PC-3 (cell line): ENCODE measurements around the gene TRIM44. TPM values are rescaled to one million over a fixed set of nuclear protein-coding genes. Genes with fewer than 3 reads are reported as not detected.
A peak's percentile ranks its signal among the peaks of the same experiment; 100 is the strongest.

Experiments
- ATAC-seq: fragments of 200-7000 bp; cut with Tn5 transposase; 2 replicates; pipeline ENCODE4 v1.9.1; 2020; ENCODE audit warnings: mild to moderate bottlenecking, moderate library complexity
- BruUV-seq: library from RNA; stranded (reverse); fragments of 400-500 nt; replicated peaks from 2 replicates; lab custom pipeline; 2021; lab: Mats Ljungman, UMichigan
- CTCF ChIA-PET: fragments of 300-600 bp; sonication (Branson Sonifier 250); formaldehyde crosslinking; loops from one replicate; lab custom pipeline; 2022; ENCODE audit warnings: antibody characterized with exemption; lab: Charles Lee
- POLR2A ChIA-PET: fragments of 300-600 bp; sonication (Branson Sonifier 250); formaldehyde crosslinking; loops from one replicate; lab custom pipeline; 2022; ENCODE audit warnings: antibody characterized with exemption; ENCODE audit not compliant: unreplicated experiment; lab: Charles Lee
- DNase-seq: peaks from one replicate; pipeline ENCODE4 v3.0.0-alpha.2; 2015
- H2AFZ ChIP-seq: fragments of 300-600 bp; sonication (generic); 2 replicates; pipeline ENCODE4 v1.6.0; 2016; ENCODE audit warnings: antibody characterized with exemption, low read length
- H3F3A ChIP-seq: fragments of 300-600 bp; sonication (generic); one replicate; pipeline ENCODE4 v1.6.0; 2017; ENCODE audit warnings: antibody characterized with exemption, low read length, control low read depth, mild to moderate bottlenecking; ENCODE audit not compliant: unreplicated experiment
- H3K27ac ChIP-seq: fragments of 300-600 bp; sonication (generic); 2 replicates; pipeline ENCODE4 v1.5.1; 2016; ENCODE audit warnings: mild to moderate bottlenecking, low read length
- H3K27me3 ChIP-seq: fragments of 300-600 bp; sonication (generic); 2 replicates; pipeline ENCODE4 v1.6.1; 2016; ENCODE audit warnings: low read length, mixed read lengths
- H3K36me3 ChIP-seq: fragments of 300-600 bp; sonication (generic); 2 replicates; pipeline ENCODE4 v1.6.1; 2016; ENCODE audit warnings: low read depth, mixed run types, low read length, mixed read lengths
- H3K4me1 ChIP-seq: fragments of 300-600 bp; sonication (generic); 2 replicates; pipeline ENCODE4 v1.5.1; 2016; ENCODE audit warnings: low read length; ENCODE audit not compliant: insufficient read depth
- H3K4me2 ChIP-seq: fragments of 300-600 bp; sonication (generic); 2 replicates; pipeline ENCODE4 v1.6.0; 2016; ENCODE audit warnings: low read length
- H3K4me3 ChIP-seq: fragments of 300-600 bp; sonication (generic); 2 replicates; pipeline ENCODE4 v1.5.1; 2016; ENCODE audit warnings: mild to moderate bottlenecking, low read length, mixed read lengths
- H3K79me2 ChIP-seq: fragments of 300-600 bp; sonication (generic); 2 replicates; pipeline ENCODE4 v1.6.1; 2017; ENCODE audit warnings: low read length, mixed read lengths
- H3K9ac ChIP-seq: fragments of 300-600 bp; sonication (generic); 2 replicates; pipeline ENCODE4 v1.6.0; 2016; ENCODE audit warnings: mild to moderate bottlenecking, low read length
- H3K9me2 ChIP-seq: fragments of 300-600 bp; sonication (generic); replicated peaks from 2 replicates; pipeline ENCODE4 v1.6.1; 2016; ENCODE audit warnings: mixed run types, low read length, mixed read lengths
- H3K9me3 ChIP-seq: fragments of 300-600 bp; sonication (generic); 2 replicates; pipeline ENCODE4 v1.6.1; 2016; ENCODE audit warnings: low read length, mixed read lengths
- H4K20me1 ChIP-seq: fragments of 300-600 bp; sonication (generic); 2 replicates; pipeline ENCODE4 v1.6.1; 2016; ENCODE audit warnings: low read length, mixed read lengths
- CTCF ChIP-seq: fragments of 300-600 bp; sonication (generic); conservative IDR thresholded peaks from 2 replicates; pipeline ENCODE4 v1.5.1; 2017; ENCODE audit warnings: antibody characterized with exemption, low read depth, mild to moderate bottlenecking, low read length
- EZH2 ChIP-seq: fragments of 300-600 bp; sonication (generic); IDR thresholded peaks from one replicate; pipeline ENCODE4 v1.6.1; 2017; ENCODE audit warnings: antibody characterized with exemption, mild to moderate bottlenecking, low read length; ENCODE audit not compliant: unreplicated experiment
- EZH2phosphoT487 ChIP-seq: fragments of 300-600 bp; sonication (generic); IDR thresholded peaks from 2 replicates; pipeline ENCODE4 v1.6.1; 2018; ENCODE audit warnings: mild to moderate bottlenecking, antibody characterized with exemption, low read length, borderline replicate concordance
- intact Hi-C: fragments of 100-400 bp; cut with micrococcal nuclease; formaldehyde crosslinking; loops from 2 replicates; pipeline ENCODE4 v1.9.0; 2023
- total RNA-seq: library from RNA; depleted of rRNA; stranded (reverse); fragments of >200 nt; gene quantifications from 2 replicates; pipeline ENCODE4 v1.2.3, GENCODE V29; 2014

TRIM44 gene
- total RNA-seq, 1 experiment from 2014 or later = 14.0 TPM

GRCh38 chr11:35792846-35793192 lies 130.2 kb downstream of the TRIM44 start:
- Histone ChIP-seq H3K9me3 (no peaks in the 10 kb centered on the region), H4K20me1 (no peaks in the 10 kb centered on the region), H3K36me3 (no peaks in the 10 kb centered on the region), H3K4me3 (no peak overlapping the region), H3K4me2 (no peak overlapping the region), H3K79me2 (peaks cover 8% of the 10 kb centered on the region; the same call in 1 of the 2 replicates), H3K27me3 (no peaks in the 10 kb centered on the region), H3F3A (peaks cover 15% of the 10 kb centered on the region), H3K27ac (no peak overlapping the region), H3K9ac (no peak overlapping the region), H3K9me2 (no peaks in the 10 kb centered on the region), H2AFZ (no peak overlapping the region), H3K4me1 (peaks cover 39% of the 10 kb centered on the region)
- intact Hi-C loops = loop anchor here (10.0 kb wide), 2 partner anchors 68 to 308 kb away; no protein-coding TSS in a partner anchor
- ChIA-PET POLR2A (interaction anchor here (0.7 kb wide), 1 partner anchor 94 kb away, joined by 3 read pairs; no protein-coding TSS in a partner anchor), CTCF (no interaction called here)
- no TSS peak for BruUV-seq
- no peak for ATAC-seq
- no peak for DNase-seq
- no peak for TF ChIP-seq CTCF
- TF ChIP-seq EZH2phosphoT487 = no peak
- no peak for TF ChIP-seq EZH2

GRCh38 chr11:35794333-35794732 lies 131.8 kb downstream of the TRIM44 start:
- Histone ChIP-seq H4K20me1 (no peaks in the 10 kb centered on the region), H2AFZ (no peak overlapping the region), H3K4me1 (peaks cover 54% of the 10 kb centered on the region), H3K36me3 (no peaks in the 10 kb centered on the region), H3K79me2 (peaks cover 17% of the 10 kb centered on the region), H3K4me3 (no peak overlapping the region), H3K9ac (no peak overlapping the region), H3F3A (peaks cover 15% of the 10 kb centered on the region), H3K9me2 (no peaks in the 10 kb centered on the region), H3K27me3 (no peaks in the 10 kb centered on the region), H3K27ac (peak overlapping the region; percentile 16; the same call in 1 of the 2 replicates), H3K9me3 (no peaks in the 10 kb centered on the region), H3K4me2 (peak overlapping the region; percentile 25; the same call in 1 of the 2 replicates)
- intact Hi-C loops = loop anchor here (10.0 kb wide), 2 partner anchors 70 to 310 kb away; no protein-coding TSS in a partner anchor
- ChIA-PET POLR2A (no interaction called here), CTCF (interaction anchor here (0.7 to 1.0 kb wide), 2 partner anchors 28 to 136 kb away, joined by 3 to 4 read pairs; no protein-coding TSS in a partner anchor)
- ATAC-seq (no peak), DNase-seq (peak; percentile 19)
- TF ChIP-seq CTCF (no peak), EZH2 (no peak), EZH2phosphoT487 (no peak)
- no TSS peak for BruUV-seq

GRCh38 chr11:35794850-35795249 lies 132.3 kb downstream of the TRIM44 start:
- Histone ChIP-seq H3K9ac (no peak overlapping the region), H3K9me3 (no peaks in the 10 kb centered on the region), H3K4me1 (peaks cover 56% of the 10 kb centered on the region), H3F3A (peaks cover 15% of the 10 kb centered on the region), H3K27me3 (no peaks in the 10 kb centered on the region), H3K9me2 (no peaks in the 10 kb centered on the region), H3K4me2 (peak overlapping the region; percentile 25), H3K36me3 (no peaks in the 10 kb centered on the region; the same call in 1 of the 2 replicates), H4K20me1 (no peaks in the 10 kb centered on the region), H2AFZ (no peak overlapping the region), H3K79me2 (peaks cover 21% of the 10 kb centered on the region), H3K27ac (peak overlapping the region; percentile 16), H3K4me3 (no peak overlapping the region)
- POLR2A ChIA-PET = no interaction called here
- DNase-seq (peak; percentile 77), ATAC-seq (peak; percentile 33)
- BruUV-seq = no TSS peak
- TF ChIP-seq EZH2 (no peak), EZH2phosphoT487 (no peak), CTCF (no peak)
- CTCF ChIA-PET = no interaction called here
- intact Hi-C loops = loop anchor here (5.0 to 10.0 kb wide), 3 partner anchors 70 to 310 kb away; partner anchors contain the start of gene FJX1
